ENCODE data around the gene NONO.
"Not testable (repeated sequence)": the region's sequence is repeated elsewhere in the genome, so short reads cannot be mapped to it uniquely, and the experiment has no call there.

The NONO gene

GRCh38 chrX:71302461-71303213 is 19.2 kb downstream of the NONO start:
- no peak for TF ChIP-seq CTCF (IDR thresholded peaks at IDR 0.05; ENCODE audit: control insufficient read depth, extremely low read depth, insufficient read depth)
- DNase-seq (ENCODE audit: low read depth), result no peak
- no peak overlapping the region for H3K4me3 ChIP-seq (ENCODE audit: low read depth, low read length)

DNA sequence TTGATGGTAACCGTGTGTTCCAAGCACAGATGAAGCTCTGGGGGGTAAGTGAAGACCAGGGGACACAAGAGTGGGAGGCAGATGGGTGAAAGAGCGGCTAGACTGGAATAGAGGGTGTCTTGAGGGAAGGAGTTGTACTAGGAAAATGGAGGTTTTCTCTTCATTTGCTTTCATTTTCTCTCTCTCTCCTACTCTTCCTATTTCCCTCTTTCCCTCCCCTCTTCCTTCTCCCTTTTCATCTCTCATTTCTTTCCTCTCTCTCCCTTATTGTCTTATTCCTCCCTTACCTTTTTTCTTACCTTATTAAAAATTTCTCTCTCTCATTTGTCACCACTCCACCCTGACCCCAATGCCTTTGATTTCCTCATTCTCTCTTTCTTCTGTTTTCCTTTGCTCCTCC is 21.1 kb downstream of the NONO start:
- TF ChIP-seq CTCF (IDR thresholded peaks at IDR 0.05; ENCODE audit: control insufficient read depth, extremely low read depth, insufficient read depth), result no peak
- no peak overlapping the region for H3K4me3 ChIP-seq (ENCODE audit: low read depth, low read length)
- no peak for DNase-seq (ENCODE audit: low read depth)

DNA sequence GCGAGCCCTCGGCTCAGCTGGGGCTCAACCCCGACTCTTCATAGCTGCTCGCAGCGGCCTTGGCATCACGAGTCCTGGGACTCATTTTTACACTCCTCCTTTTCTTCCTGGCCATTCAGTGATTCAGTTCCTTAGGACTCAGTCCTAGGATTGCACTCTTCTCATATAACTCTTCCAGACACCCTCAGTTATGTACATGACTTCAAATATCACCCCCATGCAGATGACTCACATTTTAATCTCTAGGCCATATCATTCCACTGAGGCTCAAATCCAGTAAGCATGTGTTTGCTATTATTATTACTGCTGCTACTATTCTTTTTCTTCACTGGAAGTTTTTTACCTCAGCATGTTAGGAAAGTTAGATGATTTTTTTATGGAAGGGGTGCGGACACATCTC is 32.5 kb downstream of the NONO start:
- DNase-seq (ENCODE audit: low read depth), result no peak
- no peak for TF ChIP-seq CTCF (IDR thresholded peaks at IDR 0.05; ENCODE audit: control insufficient read depth, extremely low read depth, insufficient read depth)
- H3K4me3 ChIP-seq (ENCODE audit: low read depth, low read length), result no peak overlapping the region

DNA sequence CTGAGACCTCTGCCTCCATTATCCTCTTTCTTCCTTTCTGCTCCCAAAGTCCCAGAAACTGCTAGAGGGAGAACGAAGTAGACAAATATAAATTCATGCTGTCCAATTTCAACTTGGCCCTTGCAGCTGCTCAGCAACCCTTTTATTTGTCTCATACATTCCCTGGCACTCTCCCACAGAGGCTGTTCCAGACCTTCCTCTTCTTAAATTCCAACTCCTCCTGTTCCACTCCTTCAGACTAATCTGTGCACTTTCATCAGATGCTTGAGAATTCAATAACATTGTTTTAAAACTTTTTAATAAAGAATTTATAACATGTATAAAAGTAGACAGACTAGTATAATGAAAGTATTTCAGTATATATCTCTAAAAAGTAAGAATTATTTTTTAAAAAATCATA is 33.5 kb downstream of the NONO start:
- not testable (repeated sequence) for H3K4me3 ChIP-seq (ENCODE audit: low read depth, low read length); DNase-seq (ENCODE audit: low read depth)

DNA sequence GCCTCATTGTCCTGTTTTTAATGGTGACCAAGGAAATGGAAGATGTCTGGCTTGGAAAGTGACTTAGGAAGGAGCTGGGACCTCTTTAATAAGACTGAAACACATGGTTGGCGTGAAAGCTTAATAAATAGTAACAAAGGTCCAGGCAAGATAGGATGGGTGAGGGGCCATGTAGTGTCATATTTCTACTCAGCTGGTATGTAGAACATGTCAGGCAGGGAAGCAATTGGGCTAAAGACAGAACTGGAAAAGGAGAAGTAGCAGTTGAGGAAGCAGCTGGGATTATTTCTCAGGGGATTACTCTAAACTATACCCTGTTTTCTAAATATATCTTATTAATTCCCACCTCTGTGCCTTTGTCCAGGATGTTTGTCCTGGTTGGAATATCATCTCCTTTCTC is 36.7 kb downstream of the NONO start:
- no peak for DNase-seq (ENCODE audit: low read depth)

DNA sequence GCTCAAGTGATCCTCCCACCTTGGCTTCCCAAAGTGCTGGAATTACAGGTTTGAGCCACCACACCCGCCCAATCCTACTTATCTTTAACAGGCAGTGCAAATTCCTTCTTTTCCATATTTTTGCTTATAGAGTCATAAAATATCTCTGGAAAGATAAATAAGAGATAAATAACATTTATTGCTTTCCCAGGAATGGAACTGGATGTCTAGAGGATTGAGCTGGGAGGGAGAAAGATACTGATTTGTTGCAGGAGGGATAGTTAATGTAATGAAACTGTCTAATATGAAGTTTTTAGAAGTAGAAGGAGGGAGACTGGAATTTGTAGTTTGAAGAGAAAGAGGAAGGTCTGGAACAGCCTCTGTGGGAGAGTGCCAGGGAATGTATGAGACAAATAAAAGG is 38.3 kb downstream of the NONO start:
- no peak overlapping the region for H3K4me3 ChIP-seq (ENCODE audit: low read depth, low read length)
- DNase-seq (ENCODE audit: low read depth), result no peak
- TF ChIP-seq CTCF (IDR thresholded peaks at IDR 0.05; ENCODE audit: control insufficient read depth, extremely low read depth, insufficient read depth), result no peak

More for the DNA sequence above, 36.7 kb downstream of the NONO start:
- no peak for TF ChIP-seq CTCF (IDR thresholded peaks at IDR 0.05; ENCODE audit: control insufficient read depth, extremely low read depth, insufficient read depth)
- no peak overlapping the region for H3K4me3 ChIP-seq (ENCODE audit: low read depth, low read length)

GRCh38 chrX:71324452-71324851 is 41.0 kb downstream of the NONO start:
- not testable (repeated sequence) for DNase-seq (ENCODE audit: low read depth)

GRCh38 chrX:71326394-71326793 is 43.0 kb downstream of the NONO start:
- no peak for DNase-seq (ENCODE audit: low read depth)
- H3K4me3 ChIP-seq (ENCODE audit: low read depth, low read length), result no peak overlapping the region
- no peak for TF ChIP-seq CTCF (IDR thresholded peaks at IDR 0.05; ENCODE audit: control insufficient read depth, extremely low read depth, insufficient read depth)

More at GRCh38 chrX:71324452-71324851, 41.0 kb downstream of the NONO start:
- H3K4me3 ChIP-seq (ENCODE audit: low read depth, low read length), result not testable (repeated sequence)

DNA sequence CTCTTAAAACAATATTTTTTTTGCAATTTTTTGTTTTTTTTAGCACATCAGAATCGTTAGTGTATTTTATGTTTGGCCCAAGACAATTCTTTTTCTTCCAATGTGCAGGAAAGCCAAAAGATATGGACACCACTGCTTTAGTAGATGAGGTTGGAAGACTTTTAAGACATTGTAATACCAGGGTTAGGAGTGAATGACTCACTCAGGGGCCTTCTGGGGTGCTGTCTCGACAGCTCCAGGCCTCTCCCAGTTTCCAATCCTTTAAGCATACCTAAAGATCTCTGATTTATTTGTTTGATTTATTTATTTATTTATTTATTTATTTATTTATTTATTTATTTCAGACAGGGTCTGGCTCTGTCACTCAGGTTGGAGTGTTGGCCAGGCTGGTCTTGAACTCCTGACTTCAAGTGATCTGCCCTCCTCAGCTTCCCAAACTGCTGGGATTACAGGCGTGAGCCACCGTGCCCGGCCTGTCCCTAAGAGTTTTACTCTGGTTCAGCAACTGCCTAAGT is 65.8 kb downstream of the NONO start:
- not testable (repeated sequence) for DNase-seq (ENCODE audit: low read depth); H3K4me3 ChIP-seq (ENCODE audit: low read depth, low read length)

- H3K4me3 ChIP-seq (ENCODE audit: low read depth, low read length); DNase-seq (ENCODE audit: low read depth): not testable (repeated sequence)
Measured at GRCh38 chrX:71349867-71350266, 66.4 kb downstream of the NONO start.

All from LNCaP clone FGC (cell line).